Measurements from ENCODE around the gene BSPRY. TPM values are rescaled to one million over a fixed set of nuclear protein-coding genes. Genes with fewer than 3 reads are reported as not detected.

BSPRY gene
- total RNA-seq, 2 donors from 2014 or later, result 14.1 to 17.9 TPM

DNA sequence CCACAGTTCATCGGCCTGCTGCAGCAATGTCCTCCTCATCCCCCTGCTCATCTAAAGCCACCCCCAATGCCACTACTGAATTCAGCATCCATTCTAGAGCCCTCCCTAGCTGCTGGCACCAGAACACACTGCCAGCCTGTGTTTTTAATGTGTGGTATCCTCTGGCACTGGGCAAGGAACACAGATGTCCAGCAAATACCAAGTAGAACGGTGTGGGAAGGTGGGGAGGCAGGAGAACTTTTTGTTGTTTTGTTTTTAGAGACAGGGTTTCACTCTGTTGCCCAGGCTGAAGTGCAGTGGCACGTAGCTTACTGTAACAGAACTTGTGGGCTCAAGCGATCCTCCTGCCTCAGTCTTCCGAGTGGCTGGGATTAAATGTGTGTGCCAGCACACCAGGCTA, 22.7 kb downstream of the BSPRY start:
- Histone ChIP-seq H3K4me1 (ENCODE audit: control insufficient read depth, insufficient read depth, low read length) (peaks cover 10% of the 10 kb centered on the region), H3K27ac (ENCODE audit: low read depth, low read length) (no peak overlapping the region), H3K9me3 (ENCODE audit: control insufficient read depth, low read length) (no peaks in the 10 kb centered on the region), H3K4me3 (ENCODE audit: low read length) (no peak overlapping the region), H3K27me3 (ENCODE audit: control insufficient read depth, insufficient read depth, low read length, poor library complexity, severe bottlenecking) (no peaks in the 10 kb centered on the region), H3K36me3 (ENCODE audit: control insufficient read depth, insufficient read depth, low read length) (peaks cover 32% of the 10 kb centered on the region), H3K9ac (ENCODE audit: extremely low read depth, low read length, poor library complexity, severe bottlenecking) (no peak overlapping the region)
- no peak for DNase-seq
- H3K27me3 Mint-ChIP-seq (ENCODE audit: insufficient read depth), result no peaks in the 10 kb centered on the region
- no peak overlapping the region for H3K4me3 Mint-ChIP-seq
- TF ChIP-seq, protein P1, sequence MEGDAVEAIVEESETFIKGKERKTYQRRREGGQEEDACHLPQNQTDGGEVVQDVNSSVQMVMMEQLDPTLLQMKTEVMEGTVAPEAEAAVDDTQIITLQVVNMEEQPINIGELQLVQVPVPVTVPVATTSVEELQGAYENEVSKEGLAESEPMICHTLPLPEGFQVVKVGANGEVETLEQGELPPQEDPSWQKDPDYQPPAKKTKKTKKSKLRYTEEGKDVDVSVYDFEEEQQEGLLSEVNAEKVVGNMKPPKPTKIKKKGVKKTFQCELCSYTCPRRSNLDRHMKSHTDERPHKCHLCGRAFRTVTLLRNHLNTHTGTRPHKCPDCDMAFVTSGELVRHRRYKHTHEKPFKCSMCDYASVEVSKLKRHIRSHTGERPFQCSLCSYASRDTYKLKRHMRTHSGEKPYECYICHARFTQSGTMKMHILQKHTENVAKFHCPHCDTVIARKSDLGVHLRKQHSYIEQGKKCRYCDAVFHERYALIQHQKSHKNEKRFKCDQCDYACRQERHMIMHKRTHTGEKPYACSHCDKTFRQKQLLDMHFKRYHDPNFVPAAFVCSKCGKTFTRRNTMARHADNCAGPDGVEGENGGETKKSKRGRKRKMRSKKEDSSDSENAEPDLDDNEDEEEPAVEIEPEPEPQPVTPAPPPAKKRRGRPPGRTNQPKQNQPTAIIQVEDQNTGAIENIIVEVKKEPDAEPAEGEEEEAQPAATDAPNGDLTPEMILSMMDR (conservative IDR thresholded peaks at IDR 0.05), result no peak
- no peak overlapping the region for H3K27ac Mint-ChIP-seq
- H3K9me3 Mint-ChIP-seq, result no peaks in the 10 kb centered on the region
- peaks cover 40% of the 10 kb centered on the region for H3K36me3 Mint-ChIP-seq (ENCODE audit: low read depth)
- WGBS, 2 experiments (ENCODE audit: insufficient coverage in 1 of 2, insufficient read length in 1 of 2), result 94 to 96% methylated on average over 3 to 5 of the region's 5 CpGs
- peaks cover 16% of the 10 kb centered on the region for H3K4me1 Mint-ChIP-seq

DNA sequence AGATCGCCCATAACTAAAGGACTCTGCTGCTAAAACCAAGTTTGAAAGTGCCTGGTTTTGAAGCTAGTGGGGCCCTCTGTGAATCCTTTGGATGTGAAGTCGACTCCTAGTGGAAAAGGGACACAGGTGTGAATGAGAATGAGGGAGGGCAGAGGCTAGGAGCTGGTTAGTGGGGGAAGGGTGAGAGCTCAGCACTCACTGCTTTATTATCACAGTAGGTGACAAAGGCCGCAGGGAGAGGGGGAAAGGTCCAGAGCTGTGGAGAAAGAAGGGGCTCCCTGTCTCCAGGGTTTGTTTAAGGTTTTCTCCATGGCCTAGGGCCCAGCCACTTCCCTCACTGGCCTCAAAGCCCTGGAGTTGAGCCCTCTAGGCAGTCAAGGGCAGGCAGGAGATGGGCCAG, 23.9 kb downstream of the BSPRY start:
- peak; percentile 65 for DNase-seq
- Mint-ChIP-seq H3K27ac (peak overlapping the region; percentile 52), H3K27me3 (ENCODE audit: insufficient read depth) (no peaks in the 10 kb centered on the region)

DNA sequence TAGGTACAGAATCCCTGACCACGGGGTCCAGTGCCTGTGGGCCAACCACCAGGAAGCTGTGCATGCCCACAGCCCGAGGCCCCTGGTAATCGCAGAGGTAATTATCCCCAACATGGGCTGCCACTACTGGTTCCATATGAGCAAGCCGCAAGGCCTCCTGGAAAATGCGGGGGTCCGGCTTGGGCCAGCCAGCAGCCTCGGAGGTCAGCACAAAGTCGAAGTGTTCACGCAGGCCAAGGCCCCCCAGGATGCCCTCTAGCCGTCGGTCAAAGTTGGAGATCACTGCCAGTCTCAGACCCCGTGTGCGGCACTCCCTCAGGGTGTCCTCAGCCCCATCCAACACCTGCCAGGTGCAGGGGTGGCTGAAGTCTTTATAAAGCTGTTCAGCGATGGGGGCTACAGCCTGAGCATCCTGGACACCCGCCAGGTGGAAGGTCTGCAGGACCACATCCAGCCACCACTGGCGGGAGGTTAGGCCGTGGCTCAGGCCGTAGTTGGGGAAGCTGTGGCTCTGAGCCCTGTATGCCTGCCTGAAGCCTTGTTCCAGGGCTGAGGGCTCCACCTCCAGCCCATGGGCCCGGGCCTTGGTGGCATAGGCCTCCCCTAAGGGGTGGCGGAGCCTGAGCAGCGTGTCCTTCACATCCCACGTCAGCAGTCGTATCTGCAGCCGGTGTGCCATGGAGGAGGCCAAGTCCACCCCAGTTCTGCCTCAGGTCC, 24.5 kb downstream of the BSPRY start:
- Histone ChIP-seq H3K9me3 (ENCODE audit: control insufficient read depth, low read length) (no peaks in the 10 kb centered on the region), H3K27ac (ENCODE audit: low read depth, low read length) (no peak overlapping the region), H3K27me3 (ENCODE audit: control insufficient read depth, insufficient read depth, low read length, poor library complexity, severe bottlenecking) (no peaks in the 10 kb centered on the region), H3K9ac (ENCODE audit: extremely low read depth, low read length, poor library complexity, severe bottlenecking) (no peak overlapping the region), H3K4me3 (ENCODE audit: low read length) (peak overlapping the region; percentile 17), H3K4me1 (ENCODE audit: control insufficient read depth, insufficient read depth, low read length) (peaks cover 13% of the 10 kb centered on the region), H3K36me3 (ENCODE audit: control insufficient read depth, insufficient read depth, low read length) (peaks cover 32% of the 10 kb centered on the region)
- H3K27me3 Mint-ChIP-seq (ENCODE audit: insufficient read depth), result no peaks in the 10 kb centered on the region
- peak overlapping the region; percentile 2 for H3K4me3 Mint-ChIP-seq
- TF ChIP-seq, protein P1 (conservative IDR thresholded peaks at IDR 0.05), result no peak
- H3K9me3 Mint-ChIP-seq, result no peaks in the 10 kb centered on the region
- peak overlapping the region; percentile 52 for H3K27ac Mint-ChIP-seq
- no peak for DNase-seq
- 92 to 97% methylated on average over 18 to 24 of the region's 24 CpGs for WGBS, 2 experiments (ENCODE audit: insufficient coverage in 1 of 2, insufficient read length in 1 of 2)
- peaks cover 24% of the 10 kb centered on the region for H3K36me3 Mint-ChIP-seq (ENCODE audit: low read depth)
- H3K4me1 Mint-ChIP-seq, result peaks cover 20% of the 10 kb centered on the region

More for the DNA sequence above, 23.9 kb downstream of the BSPRY start:
- H3K9me3 Mint-ChIP-seq, result no peaks in the 10 kb centered on the region
- H3K36me3 Mint-ChIP-seq (ENCODE audit: low read depth), result peaks cover 30% of the 10 kb centered on the region
- peaks cover 32% of the 10 kb centered on the region for H3K36me3 ChIP-seq (ENCODE audit: control insufficient read depth, insufficient read depth, low read length)
- TF ChIP-seq, protein P1 (conservative IDR thresholded peaks at IDR 0.05), result no peak
- peak overlapping the region; percentile 17 for H3K4me3 ChIP-seq (ENCODE audit: low read length)
- H3K9me3 ChIP-seq (ENCODE audit: control insufficient read depth, low read length), result no peaks in the 10 kb centered on the region
- 50 to 51% methylated on average over 2 to 3 of the region's 3 CpGs for WGBS, 2 experiments (ENCODE audit: insufficient coverage in 1 of 2, insufficient read length in 1 of 2)
- no peak overlapping the region for H3K27ac ChIP-seq (ENCODE audit: low read depth, low read length)
- peaks cover 16% of the 10 kb centered on the region for H3K4me1 Mint-ChIP-seq
- peak overlapping the region; percentile 2 for H3K4me3 Mint-ChIP-seq
- H3K27me3 ChIP-seq (ENCODE audit: control insufficient read depth, insufficient read depth, low read length, poor library complexity, severe bottlenecking), result no peaks in the 10 kb centered on the region
- peaks cover 10% of the 10 kb centered on the region for H3K4me1 ChIP-seq (ENCODE audit: control insufficient read depth, insufficient read depth, low read length)
- H3K9ac ChIP-seq (ENCODE audit: extremely low read depth, low read length, poor library complexity, severe bottlenecking), result no peak overlapping the region
